ENCODE measurements around the gene EIF4G1.

EIF4G1 gene

GRCh38 chr3:184306341-184306972 lies 7.9 kb upstream of the EIF4G1 start:
- no peaks in the 10 kb centered on the region for H3K4me1 ChIP-seq (ENCODE audit: control insufficient read depth, insufficient read depth, low read length)
- no peak overlapping the region for H3K9ac ChIP-seq (ENCODE audit: low read length in 2 of 2)
- no peak overlapping the region for H3K27ac ChIP-seq (ENCODE audit: low read length)
- no peaks in the 10 kb centered on the region for H3K9me3 ChIP-seq (ENCODE audit: control insufficient read depth in 2 of 2, low read length in 2 of 2)
- no peak overlapping the region for H3K4me3 ChIP-seq (ENCODE audit: low read length in 2 of 2)
- H3K27me3 ChIP-seq (ENCODE audit: control insufficient read depth in 1 of 2, insufficient read depth in 2 of 2, low read length in 2 of 2) = no peaks in the 10 kb centered on the region
- peaks cover 64 to 66% of the 10 kb centered on the region in 2 donors for H3K36me3 ChIP-seq (ENCODE audit: control insufficient read depth in 2 of 2, insufficient read depth in 2 of 2, low read length in 2 of 2)

GRCh38 chr3:184307915-184308314 lies 6.5 kb upstream of the EIF4G1 start:
- no peaks in the 10 kb centered on the region for H3K4me1 ChIP-seq (ENCODE audit: control insufficient read depth, insufficient read depth, low read length)
- H3K4me3 ChIP-seq (ENCODE audit: low read length in 2 of 2) = no peak overlapping the region
- H3K9me3 ChIP-seq (ENCODE audit: control insufficient read depth in 2 of 2, low read length in 2 of 2) = no peaks in the 10 kb centered on the region
- H3K36me3 ChIP-seq (ENCODE audit: control insufficient read depth in 2 of 2, insufficient read depth in 2 of 2, low read length in 2 of 2) = peaks cover 50 to 52% of the 10 kb centered on the region in 2 donors
- no peak overlapping the region for H3K9ac ChIP-seq (ENCODE audit: low read length in 2 of 2)
- no peaks in the 10 kb centered on the region for H3K27me3 ChIP-seq (ENCODE audit: control insufficient read depth in 1 of 2, insufficient read depth in 2 of 2, low read length in 2 of 2)
- no peak overlapping the region for H3K27ac ChIP-seq (ENCODE audit: low read length)

- Histone ChIP-seq H3K27me3 (ENCODE audit: control insufficient read depth in 1 of 2, insufficient read depth in 2 of 2, low read length in 2 of 2) (no peaks in the 10 kb centered on the region), H3K36me3 (ENCODE audit: control insufficient read depth in 2 of 2, insufficient read depth in 2 of 2, low read length in 2 of 2) (peaks cover 41 to 43% of the 10 kb centered on the region in 2 donors), H3K9ac (ENCODE audit: low read length in 2 of 2) (no peak overlapping the region), H3K9me3 (ENCODE audit: control insufficient read depth in 2 of 2, low read length in 2 of 2) (no peaks in the 10 kb centered on the region), H3K4me3 (ENCODE audit: low read length in 2 of 2) (no peak overlapping the region), H3K27ac (ENCODE audit: low read length) (no peak overlapping the region), H3K4me1 (ENCODE audit: control insufficient read depth, insufficient read depth, low read length) (no peaks in the 10 kb centered on the region)
These were observed 5.7 kb upstream of the EIF4G1 start for GRCh38 chr3:184308744-184309143.

GRCh38 chr3:184311633-184312032 lies 2.8 kb upstream of the EIF4G1 start:
- Histone ChIP-seq H3K9me3 (ENCODE audit: control insufficient read depth in 2 of 2, low read length in 2 of 2) (no peaks in the 10 kb centered on the region), H3K9ac (ENCODE audit: low read length in 2 of 2) (no peak overlapping the region)

GRCh38 chr3:184314700-184315542 lies 515 bp downstream of the EIF4G1 start:
- H3K4me1 ChIP-seq (ENCODE audit: control insufficient read depth, insufficient read depth, low read length) = peaks cover 34% of the 10 kb centered on the region
- H3K4me3 ChIP-seq (ENCODE audit: low read length in 2 of 2) = peak overlapping the region; percentile 92
- H3K9me3 ChIP-seq (ENCODE audit: control insufficient read depth in 2 of 2, low read length in 2 of 2) = no peaks in the 10 kb centered on the region
- no peaks in the 10 kb centered on the region for H3K27me3 ChIP-seq (ENCODE audit: control insufficient read depth in 1 of 2, insufficient read depth in 2 of 2, low read length in 2 of 2)
- peak overlapping the region; percentile 98 for H3K27ac ChIP-seq (ENCODE audit: low read length)
- H3K36me3 ChIP-seq (ENCODE audit: control insufficient read depth in 2 of 2, insufficient read depth in 2 of 2, low read length in 2 of 2) = peaks cover 3 to 13% of the 10 kb centered on the region in 2 donors
- peak overlapping the region; percentile 98 to 99 for H3K9ac ChIP-seq (ENCODE audit: low read length in 2 of 2)

More at GRCh38 chr3:184311633-184312032, 2.8 kb upstream of the EIF4G1 start:
- Histone ChIP-seq H3K27ac (ENCODE audit: low read length) (no peak overlapping the region), H3K36me3 (ENCODE audit: control insufficient read depth in 2 of 2, insufficient read depth in 2 of 2, low read length in 2 of 2) (peaks cover 20 to 21% of the 10 kb centered on the region in 2 donors), H3K4me3 (ENCODE audit: low read length in 2 of 2) (no peak overlapping the region), H3K4me1 (ENCODE audit: control insufficient read depth, insufficient read depth, low read length) (peaks cover 10% of the 10 kb centered on the region), H3K27me3 (ENCODE audit: control insufficient read depth in 1 of 2, insufficient read depth in 2 of 2, low read length in 2 of 2) (no peaks in the 10 kb centered on the region)

- Histone ChIP-seq H3K9me3 (ENCODE audit: control insufficient read depth in 2 of 2, low read length in 2 of 2) (no peaks in the 10 kb centered on the region), H3K27me3 (ENCODE audit: control insufficient read depth in 1 of 2, insufficient read depth in 2 of 2, low read length in 2 of 2) (no peaks in the 10 kb centered on the region), H3K9ac (ENCODE audit: low read length in 2 of 2) (peak overlapping the region; percentile 98 to 99), H3K27ac (ENCODE audit: low read length) (peak overlapping the region; percentile 98), H3K4me1 (ENCODE audit: control insufficient read depth, insufficient read depth, low read length) (peaks cover 38% of the 10 kb centered on the region), H3K4me3 (ENCODE audit: low read length in 2 of 2) (peak overlapping the region; percentile 92), H3K36me3 (ENCODE audit: control insufficient read depth in 2 of 2, insufficient read depth in 2 of 2, low read length in 2 of 2) (peaks cover 4 to 16% of the 10 kb centered on the region in 2 donors)
These were observed 1.1 kb downstream of the EIF4G1 start for GRCh38 chr3:184315543-184315867.

- Histone ChIP-seq H3K36me3 (ENCODE audit: control insufficient read depth in 2 of 2, insufficient read depth in 2 of 2, low read length in 2 of 2) (peaks cover 9 to 21% of the 10 kb centered on the region in 2 donors), H3K27me3 (ENCODE audit: control insufficient read depth in 1 of 2, insufficient read depth in 2 of 2, low read length in 2 of 2) (no peaks in the 10 kb centered on the region), H3K9me3 (ENCODE audit: control insufficient read depth in 2 of 2, low read length in 2 of 2) (no peaks in the 10 kb centered on the region), H3K4me1 (ENCODE audit: control insufficient read depth, insufficient read depth, low read length) (peaks cover 44% of the 10 kb centered on the region), H3K4me3 (ENCODE audit: low read length in 2 of 2) (peak overlapping the region; percentile 92), H3K27ac (ENCODE audit: low read length) (peak overlapping the region; percentile 98), H3K9ac (ENCODE audit: low read length in 2 of 2) (peak overlapping the region; percentile 73 to 98)
These were observed 1.7 kb downstream of the EIF4G1 start for GRCh38 chr3:184315871-184316661.

- H3K9me3 ChIP-seq (ENCODE audit: control insufficient read depth in 2 of 2, low read length in 2 of 2) = no peaks in the 10 kb centered on the region
- H3K9ac ChIP-seq (ENCODE audit: low read length in 2 of 2) = peak overlapping the region; percentile 73 to 98
- H3K27me3 ChIP-seq (ENCODE audit: control insufficient read depth in 1 of 2, insufficient read depth in 2 of 2, low read length in 2 of 2) = no peaks in the 10 kb centered on the region
- H3K4me3 ChIP-seq (ENCODE audit: low read length in 2 of 2) = peak overlapping the region; percentile 92
- H3K36me3 ChIP-seq (ENCODE audit: control insufficient read depth in 2 of 2, insufficient read depth in 2 of 2, low read length in 2 of 2) = peaks cover 17 to 29% of the 10 kb centered on the region in 2 donors
- H3K27ac ChIP-seq (ENCODE audit: low read length) = peak overlapping the region; percentile 98
- peaks cover 47% of the 10 kb centered on the region for H3K4me1 ChIP-seq (ENCODE audit: control insufficient read depth, insufficient read depth, low read length)
These were observed 2.4 kb downstream of the EIF4G1 start for GRCh38 chr3:184316792-184317191.

- H3K4me1 ChIP-seq (ENCODE audit: control insufficient read depth, insufficient read depth, low read length) = peaks cover 48% of the 10 kb centered on the region
- H3K9ac ChIP-seq (ENCODE audit: low read length in 2 of 2) = no peak overlapping the region
- H3K36me3 ChIP-seq (ENCODE audit: control insufficient read depth in 2 of 2, insufficient read depth in 2 of 2, low read length in 2 of 2) = peaks cover 20 to 33% of the 10 kb centered on the region in 2 donors
- H3K9me3 ChIP-seq (ENCODE audit: control insufficient read depth in 2 of 2, low read length in 2 of 2) = no peaks in the 10 kb centered on the region
- H3K27me3 ChIP-seq (ENCODE audit: control insufficient read depth in 1 of 2, insufficient read depth in 2 of 2, low read length in 2 of 2) = no peaks in the 10 kb centered on the region
- H3K27ac ChIP-seq (ENCODE audit: low read length) = peak overlapping the region; percentile 98
- peak overlapping the region; percentile 92 for H3K4me3 ChIP-seq (ENCODE audit: low read length in 2 of 2)
These were observed 2.8 kb downstream of the EIF4G1 start for GRCh38 chr3:184317201-184317600.

- no peaks in the 10 kb centered on the region for H3K27me3 ChIP-seq (ENCODE audit: control insufficient read depth in 1 of 2, insufficient read depth in 2 of 2, low read length in 2 of 2)
- peak overlapping the region; percentile 50 to 61 for H3K4me3 ChIP-seq (ENCODE audit: low read length in 2 of 2)
- peak overlapping the region; percentile 98 for H3K27ac ChIP-seq (ENCODE audit: low read length)
- H3K9me3 ChIP-seq (ENCODE audit: control insufficient read depth in 2 of 2, low read length in 2 of 2) = no peaks in the 10 kb centered on the region
- peak overlapping the region; percentile 47 to 55 for H3K9ac ChIP-seq (ENCODE audit: low read length in 2 of 2)
- peaks cover 53% of the 10 kb centered on the region for H3K4me1 ChIP-seq (ENCODE audit: control insufficient read depth, insufficient read depth, low read length)
- peaks cover 48 to 61% of the 10 kb centered on the region in 2 donors for H3K36me3 ChIP-seq (ENCODE audit: control insufficient read depth in 2 of 2, insufficient read depth in 2 of 2, low read length in 2 of 2)
These were observed 5.7 kb downstream of the EIF4G1 start for GRCh38 chr3:184320104-184320445.

Measured in stomach smooth muscle (tissue), 2 donors.